ENCODE measurements around the gene ARV1. TPM values are rescaled to one million over a fixed set of nuclear protein-coding genes. Genes with fewer than 3 reads are reported as not detected.

Gene ARV1
- total RNA-seq, 1 donor from 2014 or later, result 14.0 TPM

DNA sequence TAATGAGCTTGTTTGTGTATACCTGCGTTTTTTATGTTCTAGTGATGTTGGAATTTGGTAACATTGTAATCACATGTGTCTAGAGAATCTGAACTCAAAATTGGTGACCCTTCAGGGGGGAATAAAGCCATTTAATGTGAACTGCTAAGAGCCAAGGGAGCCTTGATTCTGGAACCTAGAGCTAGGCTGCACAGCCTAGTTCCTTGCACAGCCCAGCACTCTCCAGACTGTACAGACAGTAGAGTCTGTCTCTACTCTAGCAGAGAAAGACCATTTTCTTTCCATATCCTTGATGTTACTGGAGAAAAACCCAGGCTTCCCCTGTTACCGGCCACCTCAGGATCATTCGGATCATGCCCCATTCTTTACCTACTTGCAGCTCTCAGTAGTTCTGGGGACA lies 8.6 kb downstream of the ARV1 start:
- no peaks in the 10 kb centered on the region for H3K27me3 Mint-ChIP-seq (ENCODE audit: low read depth)
- H3K27ac Mint-ChIP-seq (ENCODE audit: unreplicated experiment), result peak overlapping the region; percentile 43
- TF ChIP-seq, protein P1, sequence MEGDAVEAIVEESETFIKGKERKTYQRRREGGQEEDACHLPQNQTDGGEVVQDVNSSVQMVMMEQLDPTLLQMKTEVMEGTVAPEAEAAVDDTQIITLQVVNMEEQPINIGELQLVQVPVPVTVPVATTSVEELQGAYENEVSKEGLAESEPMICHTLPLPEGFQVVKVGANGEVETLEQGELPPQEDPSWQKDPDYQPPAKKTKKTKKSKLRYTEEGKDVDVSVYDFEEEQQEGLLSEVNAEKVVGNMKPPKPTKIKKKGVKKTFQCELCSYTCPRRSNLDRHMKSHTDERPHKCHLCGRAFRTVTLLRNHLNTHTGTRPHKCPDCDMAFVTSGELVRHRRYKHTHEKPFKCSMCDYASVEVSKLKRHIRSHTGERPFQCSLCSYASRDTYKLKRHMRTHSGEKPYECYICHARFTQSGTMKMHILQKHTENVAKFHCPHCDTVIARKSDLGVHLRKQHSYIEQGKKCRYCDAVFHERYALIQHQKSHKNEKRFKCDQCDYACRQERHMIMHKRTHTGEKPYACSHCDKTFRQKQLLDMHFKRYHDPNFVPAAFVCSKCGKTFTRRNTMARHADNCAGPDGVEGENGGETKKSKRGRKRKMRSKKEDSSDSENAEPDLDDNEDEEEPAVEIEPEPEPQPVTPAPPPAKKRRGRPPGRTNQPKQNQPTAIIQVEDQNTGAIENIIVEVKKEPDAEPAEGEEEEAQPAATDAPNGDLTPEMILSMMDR (IDR thresholded peaks at IDR 0.05), result no peak
- no peaks in the 10 kb centered on the region for H3K9me3 Mint-ChIP-seq (ENCODE audit: low read depth)
- no peak overlapping the region for H3K4me3 Mint-ChIP-seq (ENCODE audit: unreplicated experiment)
- H3K4me1 Mint-ChIP-seq (ENCODE audit: low read depth), result peaks cover 18% of the 10 kb centered on the region
- DNase-seq (ENCODE audit: low spot score), result no peak
- H3K36me3 Mint-ChIP-seq (ENCODE audit: low read depth), result peaks cover 10% of the 10 kb centered on the region

DNA sequence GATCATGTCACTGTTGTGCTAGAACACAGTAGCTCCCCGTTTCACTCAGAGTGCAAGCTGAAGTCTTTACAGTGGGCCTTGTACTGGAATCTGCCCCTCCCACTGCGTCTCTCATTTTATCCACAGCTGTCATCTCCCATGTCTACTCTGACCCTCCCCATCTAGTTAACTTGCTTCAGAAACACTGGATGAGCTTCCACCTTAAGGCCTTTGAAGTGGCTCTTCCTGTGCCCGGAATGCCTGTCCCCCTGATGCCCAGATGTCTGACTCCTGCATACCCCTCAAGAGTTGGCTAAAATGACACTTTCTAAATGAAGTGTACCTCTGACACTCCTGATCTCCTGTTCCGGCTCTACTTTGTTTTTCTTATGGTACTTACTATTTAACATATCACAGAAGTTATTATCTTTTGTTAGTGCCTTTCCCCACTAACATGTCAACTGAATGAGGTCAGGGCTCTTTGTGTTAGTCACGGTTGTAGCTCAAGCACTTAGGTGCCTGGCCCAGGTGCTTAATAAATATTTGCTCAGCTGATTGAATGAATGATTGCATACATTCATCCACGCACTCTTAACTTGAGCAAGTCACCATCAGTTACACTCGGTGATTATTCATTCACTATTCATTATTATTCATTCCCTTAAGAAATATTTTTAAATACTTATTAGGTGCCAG lies 13.3 kb downstream of the ARV1 start:
- H3K9me3 Mint-ChIP-seq (ENCODE audit: low read depth), result no peaks in the 10 kb centered on the region
- peaks cover 21% of the 10 kb centered on the region for H3K36me3 Mint-ChIP-seq (ENCODE audit: low read depth)
- H3K27me3 Mint-ChIP-seq (ENCODE audit: low read depth), result no peaks in the 10 kb centered on the region
- no peak overlapping the region for H3K4me3 Mint-ChIP-seq (ENCODE audit: unreplicated experiment)
- no peak for DNase-seq (ENCODE audit: low spot score)
- H3K4me1 Mint-ChIP-seq (ENCODE audit: low read depth), result peaks cover 12% of the 10 kb centered on the region
- no peak overlapping the region for H3K27ac Mint-ChIP-seq (ENCODE audit: unreplicated experiment)
- TF ChIP-seq, protein P1 (IDR thresholded peaks at IDR 0.05), result no peak

DNA sequence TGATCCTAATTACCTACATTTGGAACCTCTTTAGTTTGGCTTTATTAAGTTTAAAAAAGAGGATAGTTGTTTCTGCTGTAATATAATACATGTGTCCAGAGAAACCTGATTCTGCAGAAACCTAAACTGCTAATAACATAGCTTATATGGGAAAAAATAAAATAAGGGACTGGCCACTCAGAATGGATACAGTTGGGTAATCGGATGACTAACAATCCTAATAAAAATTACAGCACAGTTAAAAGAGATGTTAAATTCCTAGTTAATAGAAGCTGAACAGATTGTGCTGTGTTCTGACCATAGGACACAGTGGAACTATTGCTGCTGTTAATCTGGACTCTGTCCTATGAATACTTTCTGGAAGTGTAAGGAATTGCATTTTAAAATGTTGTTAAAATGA lies 16.0 kb downstream of the ARV1 start:
- no peaks in the 10 kb centered on the region for H3K9me3 Mint-ChIP-seq (ENCODE audit: low read depth)
- peaks cover 34% of the 10 kb centered on the region for H3K36me3 Mint-ChIP-seq (ENCODE audit: low read depth)
- peaks cover 7% of the 10 kb centered on the region for H3K4me1 Mint-ChIP-seq (ENCODE audit: low read depth)
- DNase-seq (ENCODE audit: low spot score), result no peak
- no peak overlapping the region for H3K27ac Mint-ChIP-seq (ENCODE audit: unreplicated experiment)
- no peak overlapping the region for H3K4me3 Mint-ChIP-seq (ENCODE audit: unreplicated experiment)
- H3K27me3 Mint-ChIP-seq (ENCODE audit: low read depth), result no peaks in the 10 kb centered on the region
- TF ChIP-seq, protein P1 (IDR thresholded peaks at IDR 0.05), result no peak

DNA sequence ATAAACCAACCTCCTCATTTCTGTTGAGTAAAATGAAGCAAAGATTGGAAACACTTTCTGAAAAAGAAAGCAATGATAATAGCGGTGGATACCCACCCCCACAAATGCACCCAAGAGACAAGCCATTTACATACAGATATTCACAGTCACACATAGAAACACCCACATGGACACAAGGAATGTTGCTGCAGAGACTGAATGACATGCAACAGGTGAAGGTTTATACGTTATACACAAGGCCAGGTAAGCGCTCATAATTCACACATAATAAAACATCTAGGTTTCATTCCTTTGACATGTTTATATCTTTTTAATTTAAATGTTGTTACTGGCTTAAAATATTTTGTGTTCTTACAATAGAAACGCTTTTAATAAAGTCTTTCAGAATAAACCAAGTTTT lies 21.3 kb downstream of the ARV1 start:
- H3K27me3 Mint-ChIP-seq (ENCODE audit: low read depth), result no peaks in the 10 kb centered on the region

DNA sequence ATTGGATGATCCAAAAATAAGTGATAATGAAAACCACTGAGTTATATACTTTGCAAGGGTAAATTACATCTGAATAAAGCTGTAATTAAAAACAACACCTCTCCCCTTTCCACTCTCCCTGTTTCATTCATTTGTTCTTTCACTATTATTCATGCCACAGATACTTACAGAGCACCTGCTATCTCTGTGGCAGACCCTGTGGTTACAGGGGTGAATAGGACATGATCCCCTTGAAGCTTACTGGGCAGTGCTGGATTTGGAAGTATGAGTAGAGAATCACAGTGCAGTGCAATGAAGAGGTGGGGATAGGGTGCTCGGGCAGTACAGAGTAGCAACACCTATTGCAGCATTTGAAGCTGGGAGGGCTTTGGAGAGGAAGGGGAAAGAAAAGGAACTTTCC lies 21.7 kb downstream of the ARV1 start:
- no peak overlapping the region for H3K27ac Mint-ChIP-seq (ENCODE audit: unreplicated experiment)
- no peak overlapping the region for H3K4me3 Mint-ChIP-seq (ENCODE audit: unreplicated experiment)
- no peaks in the 10 kb centered on the region for H3K4me1 Mint-ChIP-seq (ENCODE audit: low read depth)
- TF ChIP-seq, protein P1 (IDR thresholded peaks at IDR 0.05), result no peak
- no peak for DNase-seq (ENCODE audit: low spot score)
- H3K9me3 Mint-ChIP-seq (ENCODE audit: low read depth), result peaks cover 25% of the 10 kb centered on the region
- H3K36me3 Mint-ChIP-seq (ENCODE audit: low read depth), result peaks cover 49% of the 10 kb centered on the region
- no peaks in the 10 kb centered on the region for H3K27me3 Mint-ChIP-seq (ENCODE audit: low read depth)

More for the DNA sequence above, 21.3 kb downstream of the ARV1 start:
- Mint-ChIP-seq H3K4me1 (ENCODE audit: low read depth) (no peaks in the 10 kb centered on the region), H3K4me3 (ENCODE audit: unreplicated experiment) (no peak overlapping the region), H3K9me3 (ENCODE audit: low read depth) (peaks cover 21% of the 10 kb centered on the region), H3K27ac (ENCODE audit: unreplicated experiment) (no peak overlapping the region), H3K36me3 (ENCODE audit: low read depth) (peaks cover 49% of the 10 kb centered on the region)
- no peak for DNase-seq (ENCODE audit: low spot score)
- TF ChIP-seq, protein P1 (IDR thresholded peaks at IDR 0.05), result no peak
